HL-60 (cell line): Measurements from ENCODE around the gene LDB3.

Experiments used
- DNase-seq, 2 experiments: peaks; one replicate each; pipeline ENCODE4 v3.0.0-alpha.2; 2010 to 2020; ENCODE audit warnings: low read depth in 1 of 2, low spot score in 1 of 2
- H3K27ac ChIP-seq: fragments of 250-450 bp; sonication (Bioruptor Pico); replicated peaks from 2 replicates; pipeline ENCODE4 v1.5.1; 2020; ENCODE audit warnings: mild to moderate bottlenecking, moderate library complexity
- H3K27me3 ChIP-seq: fragments of 250-450 bp; sonication (Bioruptor Pico); 2 replicates; pipeline ENCODE4 v1.5.1; 2021; ENCODE audit warnings: mild to moderate bottlenecking, moderate library complexity; ENCODE audit not compliant: insufficient read depth, poor library complexity, severe bottlenecking
- H3K4me3 ChIP-seq: replicated peaks from 2 replicates; pipeline ENCODE4 v1.5.1; 2011; ENCODE audit warnings: mild to moderate bottlenecking, control low read depth, low read length; ENCODE audit not compliant: insufficient read depth
- CTCF ChIP-seq: IDR thresholded peaks from one replicate; pipeline ENCODE4 v1.5.1; 2011; ENCODE audit warnings: low read length, control low read depth, inconsistent platforms; ENCODE audit not compliant: insufficient read depth
- GABPA ChIP-seq: IDR thresholded peaks from 2 replicates; pipeline ENCODE4 v1.6.1; 2012; ENCODE audit warnings: low read depth
- POLR2AphosphoS5 ChIP-seq: IDR thresholded peaks from 2 replicates; pipeline ENCODE4 v1.6.1; 2012; ENCODE audit warnings: low read depth
- REST ChIP-seq: IDR thresholded peaks from 2 replicates; pipeline ENCODE4 v1.6.1; 2012; ENCODE audit warnings: low read depth; ENCODE audit not compliant: insufficient replicate concordance
- SPI1 ChIP-seq: IDR thresholded peaks from 2 replicates; pipeline ENCODE4 v1.6.1; 2012; ENCODE audit warnings: low read depth, mild to moderate bottlenecking, borderline replicate concordance

LDB3 gene

DNA sequence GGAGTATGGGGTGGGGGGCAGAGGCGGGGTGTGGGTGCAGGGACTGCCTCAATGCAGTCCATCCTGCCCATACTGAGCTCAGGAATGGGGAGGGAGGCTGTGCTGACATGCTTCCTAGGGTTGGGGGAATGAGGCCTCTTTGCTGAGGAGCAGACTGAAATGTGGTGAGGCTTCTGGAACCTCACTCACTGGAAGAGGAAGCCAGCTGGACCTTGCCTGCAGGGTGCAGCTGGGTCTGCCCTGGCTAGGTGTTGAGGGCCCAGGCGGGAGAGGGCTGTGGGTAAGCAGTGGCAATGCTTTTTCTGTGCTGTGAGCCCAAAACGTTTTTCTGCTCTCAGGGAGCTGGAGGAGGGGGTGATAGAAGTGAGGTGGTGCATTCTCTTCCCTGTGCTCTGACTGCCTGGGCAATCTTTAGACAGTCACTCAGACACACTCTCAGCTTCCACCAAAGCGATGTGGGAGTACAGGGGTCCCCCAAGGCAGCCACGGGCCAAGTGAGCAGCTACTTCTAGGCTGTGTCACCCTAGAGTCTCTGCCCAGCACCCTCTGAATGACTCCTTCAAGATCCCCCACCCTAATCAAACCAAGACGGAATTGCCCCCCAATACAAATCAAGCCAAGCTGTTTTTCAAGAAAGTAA is 47.0 kb downstream of the LDB3 start:
- DNase-seq, result peak; percentile 29 to 44
- no peak overlapping the region for H3K27ac ChIP-seq
- no peak for TF ChIP-seq POLR2AphosphoS5
- TF ChIP-seq GABPA, result no peak
- TF ChIP-seq REST, result no peak
- no peak for TF ChIP-seq CTCF
- TF ChIP-seq SPI1, result no peak
- H3K4me3 ChIP-seq, result no peak overlapping the region
- H3K27me3 ChIP-seq, result no peaks in the 10 kb centered on the region

DNA sequence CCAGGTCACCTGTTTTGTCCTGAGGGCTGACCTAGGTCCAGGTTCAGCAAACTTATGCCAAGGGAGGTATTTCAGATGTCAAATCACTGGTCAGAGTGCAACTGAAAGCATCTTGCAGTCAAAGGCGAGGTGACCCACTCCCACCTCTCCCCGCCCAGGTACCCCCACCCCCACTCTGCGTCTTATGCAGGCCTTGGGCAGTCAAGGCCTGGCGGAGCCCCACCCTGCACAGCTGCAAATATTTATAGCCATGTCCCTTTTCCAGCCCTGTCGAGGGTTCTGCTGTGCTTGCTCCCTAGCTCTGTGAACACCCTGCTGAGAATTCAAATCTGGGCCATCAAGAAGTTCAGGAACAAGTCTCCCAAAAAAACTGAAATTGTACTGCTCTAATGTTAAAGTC is 47.5 kb downstream of the LDB3 start:
- H3K27me3 ChIP-seq, result peaks cover 2% of the 10 kb centered on the region

More for the DNA sequence above, 47.5 kb downstream of the LDB3 start:
- no peak overlapping the region for H3K27ac ChIP-seq
- H3K4me3 ChIP-seq, result no peak overlapping the region
- TF ChIP-seq GABPA (no peak), REST (no peak), POLR2AphosphoS5 (no peak), CTCF (no peak), SPI1 (no peak)
- no peak for DNase-seq
